Measurements from ENCODE around the gene MAD2L1BP. TPM values are rescaled to one million over a fixed set of nuclear protein-coding genes. Genes with fewer than 3 reads are reported as not detected.

The MAD2L1BP gene
- total RNA-seq, 2 donors from 2014 or later = 14.8 to 17.4 TPM

- no peak overlapping the region for H3K27ac ChIP-seq
Measured at GRCh38 chr6:43604174-43604573, 31.5 kb upstream of the MAD2L1BP start.

GRCh38 chr6:43606019-43606418 is 29.6 kb upstream of the MAD2L1BP start:
- ATAC-seq (no peak), DNase-seq (no peak)
- intact Hi-C loops (cut with DNase I) = no loop called here
- Histone ChIP-seq H3K27me3 (no peaks in the 10 kb centered on the region), H3K36me3 (replicated peaks in 1 of 2; ENCODE audit: insufficient read depth in 1 of 2, low read depth in 2 of 2) (peaks cover 0 to 3% of the 10 kb centered on the region in 2 donors), H3K27ac (no peak overlapping the region), H3K9me3 (no peaks in the 10 kb centered on the region), H3K4me3 (no peak overlapping the region), H3K4me1 (no peaks in the 10 kb centered on the region)
- WGBS, 2 donors = 95 to 97% methylated on average over 2 of the region's 2 CpGs
- TF ChIP-seq CTCF (IDR thresholded peaks at IDR 0.05) (no peak), POLR2A (IDR thresholded peaks at IDR 0.05) (no peak)

More at GRCh38 chr6:43604174-43604573, 31.5 kb upstream of the MAD2L1BP start:
- TF ChIP-seq POLR2A (IDR thresholded peaks at IDR 0.05) (no peak), CTCF (IDR thresholded peaks at IDR 0.05) (no peak)
- DNase-seq = no peak
- ATAC-seq = no peak
- Histone ChIP-seq H3K4me1 (no peaks in the 10 kb centered on the region), H3K27me3 (no peaks in the 10 kb centered on the region), H3K4me3 (no peak overlapping the region), H3K9me3 (no peaks in the 10 kb centered on the region), H3K36me3 (replicated peaks in 1 of 2; ENCODE audit: insufficient read depth in 1 of 2, low read depth in 2 of 2) (peaks cover 0 to 3% of the 10 kb centered on the region in 2 donors)
- 90 to 98% methylated on average over 2 of the region's 2 CpGs for WGBS, 2 donors
- intact Hi-C loops (cut with DNase I) = no loop called here

- intact Hi-C loops (cut with DNase I) = no loop called here
- WGBS, 2 donors = 2 to 5% methylated on average over 5 of the region's 5 CpGs
- ATAC-seq = peak; percentile 50
- DNase-seq = peak; percentile 71 to 83 (median 74)
- Histone ChIP-seq H3K9me3 (no peaks in the 10 kb centered on the region), H3K4me1 (no peaks in the 10 kb centered on the region), H3K27ac (no peak overlapping the region), H3K4me3 (no peak overlapping the region), H3K36me3 (replicated peaks in 1 of 2; ENCODE audit: insufficient read depth in 1 of 2, low read depth in 2 of 2) (no peaks in the 10 kb centered on the region), H3K27me3 (no peaks in the 10 kb centered on the region)
- no peak for TF ChIP-seq POLR2A (IDR thresholded peaks at IDR 0.05)
- TF ChIP-seq CTCF (IDR thresholded peaks at IDR 0.05) = peak; percentile 64 to 76 (median 68)
Measured at GRCh38 chr6:43608310-43608763, 27.3 kb upstream of the MAD2L1BP start.

- DNase-seq (no peak), ATAC-seq (no peak)
- Histone ChIP-seq H3K4me3 (no peak overlapping the region), H3K27me3 (no peaks in the 10 kb centered on the region), H3K36me3 (replicated peaks in 1 of 2; ENCODE audit: insufficient read depth in 1 of 2, low read depth in 2 of 2) (no peaks in the 10 kb centered on the region), H3K4me1 (no peaks in the 10 kb centered on the region), H3K27ac (no peak overlapping the region), H3K9me3 (no peaks in the 10 kb centered on the region)
- intact Hi-C loops (cut with DNase I) = no loop called here
- no peak for TF ChIP-seq CTCF (IDR thresholded peaks at IDR 0.05)
- TF ChIP-seq POLR2A (IDR thresholded peaks at IDR 0.05) = no peak
- 65 to 86% methylated on average over 1 of the region's 1 CpG for WGBS, 2 donors
Measured at GRCh38 chr6:43608807-43609206, 26.8 kb upstream of the MAD2L1BP start.

- Histone ChIP-seq H3K4me3 (no peak overlapping the region), H3K36me3 (replicated peaks in 1 of 2; ENCODE audit: insufficient read depth in 1 of 2, low read depth in 2 of 2) (peaks cover 0 to 5% of the 10 kb centered on the region in 2 donors), H3K4me1 (no peaks in the 10 kb centered on the region), H3K27ac (no peak overlapping the region), H3K9me3 (no peaks in the 10 kb centered on the region), H3K27me3 (no peaks in the 10 kb centered on the region)
- intact Hi-C loops (cut with DNase I) = no loop called here
- WGBS, 2 donors = 71 to 95% methylated on average over 1 of the region's 1 CpG
- TF ChIP-seq POLR2A (IDR thresholded peaks at IDR 0.05) (no peak), CTCF (IDR thresholded peaks at IDR 0.05) (no peak)
- no peak for DNase-seq
- no peak for ATAC-seq
Measured at GRCh38 chr6:43609402-43609801, 26.2 kb upstream of the MAD2L1BP start.
